K562 (cell line): ENCODE data around the gene DOCK7. TPM values are rescaled to one million over a fixed set of nuclear protein-coding genes. Genes with fewer than 3 reads are reported as not detected.
A peak's percentile ranks its signal among the peaks of the same experiment; 100 is the strongest.

Source experiments
- CCAR2 ChIP-seq: fragments of 200-400 bp; formaldehyde crosslinking; IDR thresholded peaks from 2 replicates; pipeline ENCODE4 v1.6.1; 2017; ENCODE audit warnings: mild to moderate bottlenecking, low read depth, low read length
- EP400 ChIP-seq: fragments of 450-650 bp; IDR thresholded peaks from 2 replicates; pipeline ENCODE4 v1.6.1; 2017; ENCODE audit warnings: antibody characterized with exemption, mild to moderate bottlenecking, moderate library complexity
- HDAC1 ChIP-seq, 2 experiments: fragments of 450-650 bp; IDR thresholded peaks; 2 replicates each; pipeline ENCODE4 v1.6.1; 2016 to 2017; ENCODE audit warnings: inconsistent platforms in 1 of 2, mild to moderate bottlenecking in 1 of 2, moderate library complexity in 1 of 2
- HDAC8 ChIP-seq: fragments of 450-650 bp; IDR thresholded peaks from 2 replicates; pipeline ENCODE4 v1.6.1; 2016; ENCODE audit warnings: mild to moderate bottlenecking, missing genetic modification characterization, moderate library complexity, missing compliant biosample characterization
- KDM5B ChIP-seq: fragments of 200-600 bp; sonication (generic); IDR thresholded peaks from 2 replicates; pipeline ENCODE4 v1.6.1; 2012; ENCODE audit warnings: low read depth, mild to moderate bottlenecking, moderate library complexity, low read length, control low read depth, inconsistent platforms; ENCODE audit not compliant: insufficient replicate concordance
- MYNN ChIP-seq, 2 experiments: sonication (generic); formaldehyde crosslinking in 1 of 2; IDR thresholded peaks; 2 replicates each; pipeline versions ENCODE4 v1.5.0 to v1.6.1; 2016 to 2020; ENCODE audit warnings: antibody characterized with exemption in 1 of 2, missing genetic modification reagents in 1 of 2
- POLR3G ChIP-seq: IDR thresholded peaks from 2 replicates; pipeline ENCODE4 v1.6.1; 2011; ENCODE audit not compliant: insufficient read length, insufficient replicate concordance; ENCODE audit errors: extremely low read depth
- TBP ChIP-seq: optimal IDR thresholded peaks from 2 replicates; pipeline ENCODE3; 2011; ENCODE audit warnings: low read depth, low read length, improper control_type of control experiment
- TEAD4 ChIP-seq, 2 experiments: sonication (generic) in 1 of 2; formaldehyde crosslinking in 1 of 2; IDR thresholded peaks; 2 replicates each; pipeline versions ENCODE4 v1.6.1 to v1.8.0; 2012 to 2022; ENCODE audit warnings: borderline replicate concordance in 1 of 2, inconsistent platforms in 1 of 2, low read length in 1 of 2, mild to moderate bottlenecking in 1 of 2, missing genetic modification reagents in 1 of 2
- ZNF436 ChIP-seq: fragments of 250-450, 450-650 bp; sonication (Bioruptor Pico); formaldehyde crosslinking; IDR thresholded peaks from 2 replicates; pipeline ENCODE4 v1.7.0; 2020; ENCODE audit warnings: mild to moderate bottlenecking
- ZNF507 ChIP-seq: conservative IDR thresholded peaks from 2 replicates; pipeline ENCODE4 v1.6.1; 2017; ENCODE audit warnings: missing genetic modification characterization, missing compliant biosample characterization
- ZNF561 ChIP-seq: fragments of 450-650 bp; formaldehyde crosslinking; conservative IDR thresholded peaks from 2 replicates; pipeline ENCODE4 v1.4.0; 2020; ENCODE audit warnings: mild to moderate bottlenecking, moderate library complexity
- ZNF668 ChIP-seq: fragments of 250-450 bp; sonication (Bioruptor Pico); IDR thresholded peaks from 2 replicates; pipeline ENCODE4 v1.8.0; 2022; ENCODE audit warnings: mild to moderate bottlenecking, inconsistent platforms
- ZNF766 ChIP-seq: fragments of 200-800 bp; sonication (Bioruptor generic); conservative IDR thresholded peaks from 2 replicates; pipeline ENCODE4 v1.6.1; 2016; ENCODE audit warnings: missing genetic modification characterization, missing compliant biosample characterization
- polyA plus RNA-seq, 8 experiments: library from polyadenylated mRNA; depleted of rRNA in 4 of 8; stranded (reverse) in 5 of 8; unstranded in 3 of 8; fragments of >200 nt; fragmentation: Nextera tagmentation in 2 of 8; fragmentation: Illumina TruSeq in 1 of 8; extraction: Ambion mirVana in 2 of 8; extraction: Trizol in 1 of 8; gene quantifications; 2 replicates each; pipeline versions ENCODE4 v1.2.1 to v1.2.3, GENCODE V29; 2011 to 2014; ENCODE audit warnings: inconsistent platforms in 1 of 8, missing spikeins in 1 of 8
- total RNA-seq, 7 experiments: library from RNA; depleted of rRNA in 6 of 7; stranded (reverse); fragments of >200 nt in 6 of 7; fragmentation: Illumina TruSeq in 2 of 7; extraction: Trizol in 2 of 7; gene quantifications; 2 replicates each; pipeline versions ENCODE4 v1.2.1 to v1.2.3, GENCODE V29; 2011 to 2021; ENCODE audit warnings: low replicate concordance in 1 of 7
- TF ChIP-seq, protein P1 (sequence below): fragments of 250-450 bp; sonication (Bioruptor Pico); IDR thresholded peaks from 2 replicates; pipeline ENCODE4 v1.5.0; 2021
- TF ChIP-seq, protein P2 (sequence below), 2 experiments: IDR thresholded peaks; 2 replicates each; pipeline ENCODE4 v1.6.1; 2012; ENCODE audit warnings: improper control_type of control experiment in 2 of 2, low read depth in 2 of 2, low read length in 2 of 2, borderline replicate concordance in 1 of 2
- TF ChIP-seq, protein P3 (sequence below): fragments of 250-450 bp; sonication (Bioruptor Pico); IDR thresholded peaks from 2 replicates; pipeline ENCODE4 v1.4.0; 2020; ENCODE audit warnings: mild to moderate bottlenecking, moderate library complexity, borderline replicate concordance
- TF ChIP-seq, protein P4 (sequence below): fragments of 200-800 bp; sonication (Bioruptor generic); IDR thresholded peaks from 2 replicates; pipeline ENCODE4 v1.6.1; 2017; ENCODE audit warnings: missing genetic modification characterization, missing compliant biosample characterization

Gene DOCK7
- total and polyA plus RNA-seq, 9 of the 15 experiments (the other 6 are each of a cell fraction or from before 2014, with no cell fraction given): 4.9 to 35.1 (median 12.6) TPM

DNA sequence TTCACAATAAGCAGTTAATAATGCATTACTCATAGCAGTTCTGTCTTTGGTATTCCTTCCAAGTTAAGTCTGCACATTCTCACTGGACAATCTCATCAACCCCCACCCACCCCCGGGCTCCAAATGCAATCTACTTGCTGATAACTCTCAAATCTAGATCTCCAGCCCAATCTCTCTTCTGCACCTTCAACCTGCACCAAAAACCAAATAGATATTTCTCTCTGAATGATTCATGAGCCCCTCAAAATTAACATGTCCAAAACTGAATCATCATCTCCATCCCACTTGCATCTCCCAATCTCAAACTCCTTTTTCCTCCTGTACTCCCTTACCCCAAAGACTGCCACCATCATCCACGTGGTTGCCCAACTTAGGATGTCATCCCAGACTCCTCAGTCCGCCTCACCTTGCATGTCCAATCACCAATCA is 2.7 kb downstream of the DOCK7 start (continued):
- TF ChIP-seq KDM5B (no peak), ZNF507 (tag) (no peak), MYNN (IDR thresholded peaks at IDR 0.05) (no peak), MYNN (CRISPR knock-in tag; IDR thresholded peaks at IDR 0.05) (no peak), ZNF561 (CRISPR knock-in tag) (no peak), TBP (no peak), ZNF766 (CRISPR knock-in tag) (no peak), POLR3G (no peak), TEAD4 (IDR thresholded peaks at IDR 0.05; ENCODE audit: low read length) (peak; percentile 64; the same call in 1 of the 2 replicates), TEAD4 (CRISPR knock-in tag; IDR thresholded peaks at IDR 0.05; ENCODE audit: borderline replicate concordance) (no peak), EP400 (no peak; the same call in 1 of the 2 replicates), ZNF436 (CRISPR knock-in tag) (no peak), ZNF668 (CRISPR knock-in tag) (no peak), HDAC8 (no peak), HDAC1 (IDR thresholded peaks at IDR 0.05) (0 out of 4 replicates have a peak, but pooled peaks of 1 of the 2 experiments have one; percentile 41), CCAR2 (no peak)
- TF ChIP-seq, protein P1, sequence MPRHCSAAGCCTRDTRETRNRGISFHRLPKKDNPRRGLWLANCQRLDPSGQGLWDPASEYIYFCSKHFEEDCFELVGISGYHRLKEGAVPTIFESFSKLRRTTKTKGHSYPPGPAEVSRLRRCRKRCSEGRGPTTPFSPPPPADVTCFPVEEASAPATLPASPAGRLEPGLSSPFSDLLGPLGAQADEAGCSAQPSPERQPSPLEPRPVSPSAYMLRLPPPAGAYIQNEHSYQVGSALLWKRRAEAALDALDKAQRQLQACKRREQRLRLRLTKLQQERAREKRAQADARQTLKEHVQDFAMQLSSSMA (CRISPR knock-in tag): no peak
- TF ChIP-seq, protein P2, sequence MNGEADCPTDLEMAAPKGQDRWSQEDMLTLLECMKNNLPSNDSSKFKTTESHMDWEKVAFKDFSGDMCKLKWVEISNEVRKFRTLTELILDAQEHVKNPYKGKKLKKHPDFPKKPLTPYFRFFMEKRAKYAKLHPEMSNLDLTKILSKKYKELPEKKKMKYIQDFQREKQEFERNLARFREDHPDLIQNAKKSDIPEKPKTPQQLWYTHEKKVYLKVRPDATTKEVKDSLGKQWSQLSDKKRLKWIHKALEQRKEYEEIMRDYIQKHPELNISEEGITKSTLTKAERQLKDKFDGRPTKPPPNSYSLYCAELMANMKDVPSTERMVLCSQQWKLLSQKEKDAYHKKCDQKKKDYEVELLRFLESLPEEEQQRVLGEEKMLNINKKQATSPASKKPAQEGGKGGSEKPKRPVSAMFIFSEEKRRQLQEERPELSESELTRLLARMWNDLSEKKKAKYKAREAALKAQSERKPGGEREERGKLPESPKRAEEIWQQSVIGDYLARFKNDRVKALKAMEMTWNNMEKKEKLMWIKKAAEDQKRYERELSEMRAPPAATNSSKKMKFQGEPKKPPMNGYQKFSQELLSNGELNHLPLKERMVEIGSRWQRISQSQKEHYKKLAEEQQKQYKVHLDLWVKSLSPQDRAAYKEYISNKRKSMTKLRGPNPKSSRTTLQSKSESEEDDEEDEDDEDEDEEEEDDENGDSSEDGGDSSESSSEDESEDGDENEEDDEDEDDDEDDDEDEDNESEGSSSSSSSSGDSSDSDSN (IDR thresholded peaks at IDR 0.05; ENCODE audit: borderline replicate concordance in 1 of 2, low read depth in 2 of 2, low read length in 2 of 2): no peak
- TF ChIP-seq, protein P3, sequence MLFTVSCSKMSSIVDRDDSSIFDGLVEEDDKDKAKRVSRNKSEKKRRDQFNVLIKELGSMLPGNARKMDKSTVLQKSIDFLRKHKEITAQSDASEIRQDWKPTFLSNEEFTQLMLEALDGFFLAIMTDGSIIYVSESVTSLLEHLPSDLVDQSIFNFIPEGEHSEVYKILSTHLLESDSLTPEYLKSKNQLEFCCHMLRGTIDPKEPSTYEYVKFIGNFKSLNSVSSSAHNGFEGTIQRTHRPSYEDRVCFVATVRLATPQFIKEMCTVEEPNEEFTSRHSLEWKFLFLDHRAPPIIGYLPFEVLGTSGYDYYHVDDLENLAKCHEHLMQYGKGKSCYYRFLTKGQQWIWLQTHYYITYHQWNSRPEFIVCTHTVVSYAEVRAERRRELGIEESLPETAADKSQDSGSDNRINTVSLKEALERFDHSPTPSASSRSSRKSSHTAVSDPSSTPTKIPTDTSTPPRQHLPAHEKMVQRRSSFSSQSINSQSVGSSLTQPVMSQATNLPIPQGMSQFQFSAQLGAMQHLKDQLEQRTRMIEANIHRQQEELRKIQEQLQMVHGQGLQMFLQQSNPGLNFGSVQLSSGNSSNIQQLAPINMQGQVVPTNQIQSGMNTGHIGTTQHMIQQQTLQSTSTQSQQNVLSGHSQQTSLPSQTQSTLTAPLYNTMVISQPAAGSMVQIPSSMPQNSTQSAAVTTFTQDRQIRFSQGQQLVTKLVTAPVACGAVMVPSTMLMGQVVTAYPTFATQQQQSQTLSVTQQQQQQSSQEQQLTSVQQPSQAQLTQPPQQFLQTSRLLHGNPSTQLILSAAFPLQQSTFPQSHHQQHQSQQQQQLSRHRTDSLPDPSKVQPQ: no peak
- TF ChIP-seq, protein P4, sequence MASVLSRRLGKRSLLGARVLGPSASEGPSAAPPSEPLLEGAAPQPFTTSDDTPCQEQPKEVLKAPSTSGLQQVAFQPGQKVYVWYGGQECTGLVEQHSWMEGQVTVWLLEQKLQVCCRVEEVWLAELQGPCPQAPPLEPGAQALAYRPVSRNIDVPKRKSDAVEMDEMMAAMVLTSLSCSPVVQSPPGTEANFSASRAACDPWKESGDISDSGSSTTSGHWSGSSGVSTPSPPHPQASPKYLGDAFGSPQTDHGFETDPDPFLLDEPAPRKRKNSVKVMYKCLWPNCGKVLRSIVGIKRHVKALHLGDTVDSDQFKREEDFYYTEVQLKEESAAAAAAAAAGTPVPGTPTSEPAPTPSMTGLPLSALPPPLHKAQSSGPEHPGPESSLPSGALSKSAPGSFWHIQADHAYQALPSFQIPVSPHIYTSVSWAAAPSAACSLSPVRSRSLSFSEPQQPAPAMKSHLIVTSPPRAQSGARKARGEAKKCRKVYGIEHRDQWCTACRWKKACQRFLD (CRISPR knock-in tag): no peak
